HFFc6 (cell line): Measurements from ENCODE around the gene PREPL. TPM values are rescaled to one million over a fixed set of nuclear protein-coding genes. Genes with fewer than 3 reads are reported as not detected.

Experiments
- DNase-seq: peaks from one replicate; pipeline ENCODE4 v3.0.0-alpha.2; 2018
- H3K27ac Mint-ChIP-seq: 2 replicates; pipeline ENCODE4 v1.8.0; 2020; ENCODE audit warnings: mild to moderate bottlenecking, mixed read lengths
- H3K27me3 Mint-ChIP-seq: 2 replicates; pipeline ENCODE4 v1.8.0; 2021; ENCODE audit warnings: mild to moderate bottlenecking, moderate library complexity, mixed read lengths; ENCODE audit not compliant: insufficient read depth
- H3K36me3 Mint-ChIP-seq: 2 replicates; pipeline ENCODE4 v1.8.0; 2021; ENCODE audit warnings: low read depth, mixed read lengths
- H3K4me1 Mint-ChIP-seq: 2 replicates; pipeline ENCODE4 v1.8.0; 2020; ENCODE audit warnings: low read depth, mixed read lengths
- H3K4me3 Mint-ChIP-seq: 2 replicates; pipeline ENCODE4 v1.8.0; 2020; ENCODE audit warnings: mild to moderate bottlenecking, moderate library complexity, mixed read lengths
- H3K9me3 Mint-ChIP-seq: 2 replicates; pipeline ENCODE4 v1.8.0; 2020; ENCODE audit warnings: mild to moderate bottlenecking, mixed read lengths
- total RNA-seq, 6 experiments: library from RNA; stranded (reverse); fragmentation: NEBNext Ultra II Directional; extraction: Animal tissue kit (Norgen Biotek cat#: 25700); gene quantifications; 2 replicates in 1 of 6; 3 replicates in 5 of 6; pipeline ENCODE4 v1.2.3, GENCODE V29; 2021
- TF ChIP-seq, protein P1 (sequence below): fragments of 200-600 bp; sonication (generic); IDR thresholded peaks from 2 replicates; pipeline ENCODE4 v1.5.0; 2021; ENCODE audit warnings: antibody characterized with exemption, mild to moderate bottlenecking

The PREPL gene
- total RNA-seq, 6 experiments from 2014 or later, result 51.5 to 67.1 (median 55.6) TPM

DNA sequence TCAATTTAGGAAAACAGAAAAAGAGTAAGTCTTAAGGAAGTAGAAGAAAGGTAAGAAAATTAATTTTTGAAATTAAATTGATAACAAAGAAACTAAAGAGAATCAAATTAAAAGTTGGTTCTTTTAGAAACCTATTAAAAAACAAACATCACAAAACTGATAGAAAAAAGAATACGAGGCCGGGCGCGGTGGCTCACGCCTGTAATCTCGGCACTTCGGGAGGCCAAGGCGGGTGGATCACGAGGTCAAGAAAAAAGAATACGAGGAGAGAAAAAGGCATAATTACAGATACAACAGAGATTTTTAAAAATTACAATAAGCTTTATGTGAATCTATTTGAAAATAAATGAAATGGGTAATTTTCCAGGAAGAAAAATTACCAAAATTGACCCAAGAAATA lies 11.8 kb downstream of the PREPL start:
- Mint-ChIP-seq H3K4me1 (peaks cover 55% of the 10 kb centered on the region), H3K9me3 (no peaks in the 10 kb centered on the region), H3K27ac (peak overlapping the region; percentile 43; the same call in 1 of the 2 replicates), H3K27me3 (no peaks in the 10 kb centered on the region; the same call in none of the 2 replicates), H3K4me3 (no peak overlapping the region), H3K36me3 (peaks cover 13% of the 10 kb centered on the region; the same call in 1 of the 2 replicates)
- TF ChIP-seq, protein P1, sequence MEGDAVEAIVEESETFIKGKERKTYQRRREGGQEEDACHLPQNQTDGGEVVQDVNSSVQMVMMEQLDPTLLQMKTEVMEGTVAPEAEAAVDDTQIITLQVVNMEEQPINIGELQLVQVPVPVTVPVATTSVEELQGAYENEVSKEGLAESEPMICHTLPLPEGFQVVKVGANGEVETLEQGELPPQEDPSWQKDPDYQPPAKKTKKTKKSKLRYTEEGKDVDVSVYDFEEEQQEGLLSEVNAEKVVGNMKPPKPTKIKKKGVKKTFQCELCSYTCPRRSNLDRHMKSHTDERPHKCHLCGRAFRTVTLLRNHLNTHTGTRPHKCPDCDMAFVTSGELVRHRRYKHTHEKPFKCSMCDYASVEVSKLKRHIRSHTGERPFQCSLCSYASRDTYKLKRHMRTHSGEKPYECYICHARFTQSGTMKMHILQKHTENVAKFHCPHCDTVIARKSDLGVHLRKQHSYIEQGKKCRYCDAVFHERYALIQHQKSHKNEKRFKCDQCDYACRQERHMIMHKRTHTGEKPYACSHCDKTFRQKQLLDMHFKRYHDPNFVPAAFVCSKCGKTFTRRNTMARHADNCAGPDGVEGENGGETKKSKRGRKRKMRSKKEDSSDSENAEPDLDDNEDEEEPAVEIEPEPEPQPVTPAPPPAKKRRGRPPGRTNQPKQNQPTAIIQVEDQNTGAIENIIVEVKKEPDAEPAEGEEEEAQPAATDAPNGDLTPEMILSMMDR, result no peak
- DNase-seq, result no peak

DNA sequence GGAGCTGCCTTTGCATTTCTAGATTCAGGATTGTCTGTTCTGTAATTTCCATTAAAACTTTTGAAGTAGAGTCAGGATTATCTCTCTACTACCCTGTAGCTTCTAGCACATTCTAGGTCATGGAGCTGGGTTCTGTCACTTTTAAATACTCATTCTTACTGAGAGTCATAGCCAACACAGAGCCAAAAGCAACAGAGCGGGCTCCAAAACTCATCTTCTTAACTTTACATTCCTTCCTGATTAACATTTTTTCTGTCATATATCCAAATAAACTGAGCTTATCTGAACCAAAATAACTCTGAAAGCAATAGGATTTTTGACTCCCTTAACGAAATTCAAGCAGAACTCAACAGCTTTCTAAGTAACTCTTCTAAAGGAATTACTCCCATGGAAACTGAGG lies 12.9 kb downstream of the PREPL start:
- Mint-ChIP-seq H3K36me3 (peaks cover 9% of the 10 kb centered on the region; the same call in 1 of the 2 replicates), H3K4me3 (peak overlapping the region; percentile 49), H3K4me1 (peaks cover 55% of the 10 kb centered on the region), H3K9me3 (no peaks in the 10 kb centered on the region), H3K27me3 (no peaks in the 10 kb centered on the region; the same call in none of the 2 replicates), H3K27ac (peak overlapping the region; percentile 54; the same call in 1 of the 2 replicates)
- TF ChIP-seq, protein P1, result no peak
- DNase-seq, result peak; percentile 49

- no peak overlapping the region for H3K27ac Mint-ChIP-seq
- no peaks in the 10 kb centered on the region for H3K9me3 Mint-ChIP-seq
- H3K4me3 Mint-ChIP-seq, result no peak overlapping the region
- H3K4me1 Mint-ChIP-seq, result peaks cover 50% of the 10 kb centered on the region
- no peak for DNase-seq
- H3K27me3 Mint-ChIP-seq, result no peaks in the 10 kb centered on the region; the same call in none of the 2 replicates
- peaks cover 9% of the 10 kb centered on the region; the same call in 1 of the 2 replicates for H3K36me3 Mint-ChIP-seq
- TF ChIP-seq, protein P1, result no peak
These were observed 13.8 kb downstream of the PREPL start for GRCh38 chr2:44347526-44347925.

DNA sequence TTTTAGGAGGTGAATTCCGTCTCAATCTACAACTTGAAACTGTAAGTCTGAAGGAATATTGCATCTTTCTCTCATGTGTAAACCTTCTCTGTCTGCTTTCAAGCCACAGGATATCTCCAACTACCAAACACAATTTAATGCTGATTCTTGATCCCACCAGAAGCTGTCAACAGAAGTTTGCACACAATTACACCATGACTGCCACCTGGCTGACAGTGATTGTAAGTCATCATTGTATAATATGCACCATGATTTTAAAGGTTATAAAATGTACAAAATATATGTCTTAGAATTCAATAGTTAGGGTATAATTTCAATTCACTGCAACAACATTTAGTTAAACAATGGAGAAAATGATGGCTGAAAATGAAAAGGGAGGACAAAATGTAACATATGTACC lies 18.4 kb downstream of the PREPL start:
- H3K27me3 Mint-ChIP-seq, result no peaks in the 10 kb centered on the region
- peaks cover 8% of the 10 kb centered on the region for H3K4me1 Mint-ChIP-seq
- TF ChIP-seq, protein P1, result peak; percentile 56
- H3K27ac Mint-ChIP-seq, result no peak overlapping the region
- no peaks in the 10 kb centered on the region for H3K9me3 Mint-ChIP-seq
- no peak overlapping the region for H3K4me3 Mint-ChIP-seq
- peaks cover 27% of the 10 kb centered on the region for H3K36me3 Mint-ChIP-seq
- no peak for DNase-seq

DNA sequence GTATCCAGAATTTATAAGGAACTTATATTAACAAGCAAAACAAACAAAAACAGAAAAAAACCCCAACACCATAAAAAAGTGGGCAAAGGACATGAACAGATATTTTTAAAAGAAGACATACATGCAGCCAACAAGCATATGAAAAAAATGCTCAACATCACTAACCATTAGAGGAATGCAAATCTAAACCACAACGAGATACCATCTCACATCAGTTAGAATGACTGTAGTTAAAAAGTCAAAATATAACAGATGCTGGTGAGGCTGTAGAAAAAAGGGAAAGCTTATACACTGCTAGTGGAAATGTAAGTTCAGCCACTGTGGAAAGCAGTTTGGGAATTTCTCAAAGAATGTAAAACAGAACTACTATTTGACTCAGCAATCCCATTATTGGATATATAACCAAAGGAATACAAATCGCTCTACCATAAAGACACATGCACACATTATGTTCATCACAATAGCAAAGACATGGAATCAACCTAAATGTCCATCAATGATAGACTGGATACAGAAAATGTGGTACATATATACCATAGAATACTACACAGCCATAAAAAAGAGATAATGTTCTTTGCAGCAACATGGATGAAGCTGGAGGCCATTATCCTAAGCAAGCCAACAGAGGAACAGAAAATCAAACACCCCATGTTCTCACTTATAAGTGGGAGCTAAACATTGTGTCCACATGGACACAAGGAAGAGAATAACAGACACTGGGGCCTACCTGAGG lies 25.3 kb downstream of the PREPL start:
- H3K4me1 Mint-ChIP-seq, result peaks cover 14% of the 10 kb centered on the region
- H3K27me3 Mint-ChIP-seq, result no peaks in the 10 kb centered on the region
- DNase-seq, result peak; percentile 73
- no peak overlapping the region for H3K27ac Mint-ChIP-seq
- no peak overlapping the region for H3K4me3 Mint-ChIP-seq
- TF ChIP-seq, protein P1, result no peak
- peaks cover 11% of the 10 kb centered on the region for H3K9me3 Mint-ChIP-seq
- peaks cover 54% of the 10 kb centered on the region for H3K36me3 Mint-ChIP-seq
